ENCODE measurements around the gene NDUFV3.
"Not testable (repeated sequence)": the region's sequence is repeated elsewhere in the genome, so short reads cannot be mapped to it uniquely, and the experiment has no call there.

GRCh38 chr21:42937034-42937940 is 44.2 kb downstream of the NDUFV3 start:
- not testable (repeated sequence) for TF ChIP-seq CTCF, POLR2A (IDR thresholded peaks at IDR 0.05)
